Bronchial epithelial cell (primary cell): Measurements from ENCODE around the gene GPX3. TPM values are rescaled to one million over a fixed set of nuclear protein-coding genes. Genes with fewer than 3 reads are reported as not detected.

Source experiments
- DNase-seq: peaks from one replicate; pipeline ENCODE4 v3.0.0-alpha.2; 2010; ENCODE audit warnings: low read depth
- FAIRE-seq: peaks from 2 replicates; lab custom pipeline; 2011; peaks lifted over from hg19 to GRCh38; lab: Jason Lieb, UNC
- H3K27me3 ChIP-seq: 2 replicates; pipeline ENCODE4 v1.5.1; 2011; ENCODE audit warnings: low read length; ENCODE audit not compliant: control insufficient read depth, insufficient read depth
- H3K36me3 ChIP-seq: 2 replicates; pipeline ENCODE4 v1.5.1; 2011; ENCODE audit warnings: low read length; ENCODE audit not compliant: control insufficient read depth, insufficient read depth
- H3K4me3 ChIP-seq: 2 replicates; pipeline ENCODE4 v1.5.1; 2011; ENCODE audit warnings: mild to moderate bottlenecking, low read depth, low read length, control low read depth
- total RNA-seq: library from RNA; depleted of rRNA; stranded (reverse); fragments of >200 nt; gene quantifications from 2 replicates; pipeline ENCODE4 v1.2.1, GENCODE V29; 2014
- TF ChIP-seq, protein P1 (sequence below): IDR thresholded peaks from 2 replicates; pipeline ENCODE4 v1.5.1; 2011; ENCODE audit warnings: mild to moderate bottlenecking, moderate library complexity, low read length, control low read depth, inconsistent platforms; ENCODE audit not compliant: insufficient read depth, severe bottlenecking

The GPX3 gene
- total RNA-seq, 1 donor from 2014 or later, result 79.0 TPM

DNA sequence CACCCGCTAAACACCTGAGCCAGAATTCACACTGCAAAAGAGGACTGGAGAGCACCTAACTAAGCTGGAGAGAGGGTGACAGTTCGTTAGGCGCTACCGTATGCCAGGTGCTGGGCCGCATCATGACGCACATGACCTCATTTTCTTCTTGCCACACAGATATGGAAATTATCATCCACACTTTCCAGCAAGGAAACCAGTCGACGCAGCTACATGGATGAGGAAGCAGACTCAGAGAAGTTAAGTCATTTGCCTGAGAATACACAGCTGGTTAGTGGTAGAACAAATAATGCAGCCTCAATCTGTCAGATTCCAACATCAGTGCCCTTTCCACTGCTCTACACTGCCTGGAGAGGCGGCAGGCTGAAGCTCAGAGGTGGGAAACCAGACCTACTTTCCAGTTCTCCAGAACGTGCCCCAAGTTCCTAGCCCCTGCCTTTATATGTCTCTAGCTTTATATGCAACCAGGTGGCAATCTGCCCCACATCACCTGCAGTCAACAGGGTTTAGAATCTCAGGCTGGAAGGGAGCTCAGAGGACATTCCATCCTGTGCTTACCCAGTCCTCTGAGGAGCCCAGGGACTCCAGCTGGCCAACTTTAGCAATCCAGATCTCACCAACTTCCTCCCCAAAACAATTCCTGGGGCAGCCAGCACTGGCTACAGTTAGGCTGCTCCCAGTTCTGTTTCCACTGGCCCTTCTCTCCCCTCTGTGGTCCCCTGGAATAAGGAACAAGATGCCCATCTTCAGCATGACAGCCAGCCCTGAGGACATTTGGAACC lies 51.6 kb downstream of the GPX3 start:
- FAIRE-seq, result no peak
- Histone ChIP-seq H3K36me3 (peaks cover 21% of the 10 kb centered on the region), H3K27me3 (no peaks in the 10 kb centered on the region), H3K4me3 (no peak overlapping the region)
- no peak for DNase-seq
- TF ChIP-seq, protein P1, sequence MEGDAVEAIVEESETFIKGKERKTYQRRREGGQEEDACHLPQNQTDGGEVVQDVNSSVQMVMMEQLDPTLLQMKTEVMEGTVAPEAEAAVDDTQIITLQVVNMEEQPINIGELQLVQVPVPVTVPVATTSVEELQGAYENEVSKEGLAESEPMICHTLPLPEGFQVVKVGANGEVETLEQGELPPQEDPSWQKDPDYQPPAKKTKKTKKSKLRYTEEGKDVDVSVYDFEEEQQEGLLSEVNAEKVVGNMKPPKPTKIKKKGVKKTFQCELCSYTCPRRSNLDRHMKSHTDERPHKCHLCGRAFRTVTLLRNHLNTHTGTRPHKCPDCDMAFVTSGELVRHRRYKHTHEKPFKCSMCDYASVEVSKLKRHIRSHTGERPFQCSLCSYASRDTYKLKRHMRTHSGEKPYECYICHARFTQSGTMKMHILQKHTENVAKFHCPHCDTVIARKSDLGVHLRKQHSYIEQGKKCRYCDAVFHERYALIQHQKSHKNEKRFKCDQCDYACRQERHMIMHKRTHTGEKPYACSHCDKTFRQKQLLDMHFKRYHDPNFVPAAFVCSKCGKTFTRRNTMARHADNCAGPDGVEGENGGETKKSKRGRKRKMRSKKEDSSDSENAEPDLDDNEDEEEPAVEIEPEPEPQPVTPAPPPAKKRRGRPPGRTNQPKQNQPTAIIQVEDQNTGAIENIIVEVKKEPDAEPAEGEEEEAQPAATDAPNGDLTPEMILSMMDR, result no peak

DNA sequence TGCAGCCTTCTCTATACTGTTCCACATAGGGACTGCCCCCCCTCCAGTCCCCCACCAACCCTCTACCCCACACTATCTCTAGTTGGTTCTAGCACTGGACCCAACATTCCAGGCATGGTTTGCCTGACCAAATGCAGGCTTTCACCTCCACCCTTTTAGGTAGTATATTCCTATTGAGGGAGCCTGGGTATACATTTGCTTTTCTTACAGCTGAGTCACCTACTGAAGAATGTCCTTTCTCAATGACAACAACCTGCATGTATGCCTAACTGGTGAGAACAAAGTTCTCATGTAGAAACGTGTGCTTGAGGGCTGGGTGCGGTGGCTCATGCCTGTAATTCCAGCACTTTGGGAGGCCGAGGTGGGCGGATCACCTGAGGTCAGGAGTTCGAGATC lies 52.2 kb downstream of the GPX3 start:
- peaks cover 20% of the 10 kb centered on the region for H3K36me3 ChIP-seq
- DNase-seq (peak; percentile 95), FAIRE-seq (no peak)
- H3K27me3 ChIP-seq, result no peaks in the 10 kb centered on the region
- H3K4me3 ChIP-seq, result no peak overlapping the region
- TF ChIP-seq, protein P1, result no peak

DNA sequence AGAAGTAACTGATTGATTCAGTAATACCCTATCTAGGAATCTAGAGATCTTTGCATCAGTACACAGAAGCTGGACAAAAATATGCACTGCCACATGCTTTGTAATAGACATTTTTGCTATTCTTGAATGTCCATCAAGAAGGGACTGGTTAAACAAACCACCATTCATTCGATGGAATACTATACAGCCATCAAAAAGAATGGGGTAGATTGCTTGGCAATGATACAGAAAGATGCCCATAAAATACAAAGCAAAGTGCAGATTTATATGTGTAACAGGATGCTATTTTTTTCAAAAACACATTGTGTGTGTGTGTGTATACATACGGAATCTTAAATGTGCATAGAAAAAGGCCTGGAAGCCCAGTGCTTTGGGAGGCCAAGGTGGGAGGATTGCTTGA lies 52.9 kb downstream of the GPX3 start:
- Histone ChIP-seq H3K4me3 (no peak overlapping the region), H3K36me3 (peaks cover 16% of the 10 kb centered on the region), H3K27me3 (no peaks in the 10 kb centered on the region)
- DNase-seq (no peak), FAIRE-seq (no peak)
- TF ChIP-seq, protein P1, result no peak

DNA sequence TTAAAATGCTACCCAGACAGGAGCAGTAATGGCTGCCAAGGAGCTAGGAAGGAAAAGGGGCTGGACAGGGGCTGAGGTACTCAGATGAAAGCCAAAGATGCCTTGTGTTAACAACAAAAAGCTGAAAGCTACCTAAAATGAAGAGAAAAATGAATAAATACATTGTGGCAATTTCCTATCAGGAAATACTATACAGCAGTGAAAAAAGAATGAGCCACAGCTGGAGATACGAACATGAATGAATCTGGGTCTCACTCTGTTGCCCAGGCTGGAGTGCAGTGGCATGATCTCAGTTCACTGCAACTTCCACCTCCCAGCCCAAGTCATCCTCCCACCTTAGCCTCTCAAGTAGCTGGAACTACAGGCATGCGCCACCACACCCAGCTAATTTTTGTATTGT lies 54.2 kb downstream of the GPX3 start:
- Histone ChIP-seq H3K27me3 (no peaks in the 10 kb centered on the region), H3K4me3 (no peak overlapping the region), H3K36me3 (peaks cover 10% of the 10 kb centered on the region)
- TF ChIP-seq, protein P1, result no peak
- DNase-seq, result no peak
- no peak for FAIRE-seq

DNA sequence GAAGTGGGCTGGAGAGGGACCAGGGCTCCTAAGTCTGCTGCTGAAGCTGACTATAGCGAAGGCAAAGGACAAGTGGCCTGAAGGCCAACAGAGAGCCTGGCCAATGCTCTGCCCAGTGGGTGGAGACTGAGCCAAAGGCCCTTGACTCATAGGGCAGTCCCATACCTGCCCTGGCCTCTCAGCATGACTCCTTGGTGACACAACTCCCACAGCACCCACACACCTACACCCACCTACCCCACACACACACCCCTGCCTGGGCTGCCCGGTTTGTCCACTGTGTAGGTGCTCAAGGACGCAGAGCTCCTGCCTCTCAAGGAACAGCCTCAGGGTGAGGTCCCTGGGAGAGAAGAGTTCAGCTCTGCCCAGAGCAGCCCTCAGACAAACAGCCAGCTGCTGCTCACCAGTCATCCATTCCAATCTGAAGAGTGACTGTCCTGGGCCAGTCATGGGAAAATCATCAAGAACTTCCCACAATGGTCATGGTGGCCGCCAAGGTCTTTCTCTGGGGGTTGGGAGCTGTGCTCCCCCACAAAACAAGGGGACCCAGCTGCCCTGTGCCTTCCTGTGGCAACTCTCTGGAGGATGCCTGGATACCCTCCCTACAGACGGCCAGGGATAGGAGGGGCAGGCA lies 55.4 kb downstream of the GPX3 start:
- H3K36me3 ChIP-seq, result peaks cover 8% of the 10 kb centered on the region
- no peaks in the 10 kb centered on the region for H3K27me3 ChIP-seq
- DNase-seq (peak; percentile 93), FAIRE-seq (no peak)
- no peak overlapping the region for H3K4me3 ChIP-seq
- TF ChIP-seq, protein P1, result no peak

DNA sequence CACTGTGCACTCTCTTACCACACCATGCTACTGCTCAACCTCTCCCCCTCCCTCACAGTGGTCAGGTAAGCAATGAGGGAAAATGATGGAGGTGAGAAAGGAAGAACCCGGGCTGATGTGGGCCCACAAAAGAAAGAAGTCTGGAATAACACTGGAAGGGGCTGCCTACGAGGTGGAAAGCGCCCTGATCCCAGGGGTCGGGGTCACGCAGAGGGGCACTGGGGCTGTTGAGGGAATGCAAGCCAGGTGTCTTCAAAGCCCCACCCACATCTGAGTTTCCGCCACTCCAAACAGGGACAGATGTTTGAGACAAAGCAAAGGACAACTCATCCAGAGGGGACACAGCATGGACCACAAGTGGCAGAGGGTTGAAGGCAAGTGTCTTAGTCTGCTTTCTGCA lies 56.2 kb downstream of the GPX3 start:
- H3K27me3 ChIP-seq, result no peaks in the 10 kb centered on the region
- no peak overlapping the region for H3K4me3 ChIP-seq
- TF ChIP-seq, protein P1, result no peak
- FAIRE-seq (no peak), DNase-seq (no peak)
- peaks cover 7% of the 10 kb centered on the region for H3K36me3 ChIP-seq
